Cardiac fibroblast (primary cell): ENCODE measurements around the gene SLC22A31.

Experiments
- DNase-seq, 2 donors: peaks; one replicate each; pipeline versions ENCODE4 v3.0.0 to v3.0.0-alpha.2; 2010; ENCODE audit warnings: low read depth in 2 of 2
- H3K4me3 ChIP-seq, 2 donors: replicated peaks in 1 of 2; 1 replicate in 1 of 2; 2 replicates in 1 of 2; pipeline ENCODE4 v1.5.1; 2011; ENCODE audit warnings: low read depth in 2 of 2, low read length in 2 of 2, mild to moderate bottlenecking in 2 of 2, moderate library complexity in 1 of 2
- TF ChIP-seq, protein P1 (sequence below): IDR thresholded peaks from one replicate; pipeline ENCODE4 v1.5.1; 2011; ENCODE audit warnings: low read depth, mild to moderate bottlenecking, low read length, inconsistent platforms

The SLC22A31 gene

DNA sequence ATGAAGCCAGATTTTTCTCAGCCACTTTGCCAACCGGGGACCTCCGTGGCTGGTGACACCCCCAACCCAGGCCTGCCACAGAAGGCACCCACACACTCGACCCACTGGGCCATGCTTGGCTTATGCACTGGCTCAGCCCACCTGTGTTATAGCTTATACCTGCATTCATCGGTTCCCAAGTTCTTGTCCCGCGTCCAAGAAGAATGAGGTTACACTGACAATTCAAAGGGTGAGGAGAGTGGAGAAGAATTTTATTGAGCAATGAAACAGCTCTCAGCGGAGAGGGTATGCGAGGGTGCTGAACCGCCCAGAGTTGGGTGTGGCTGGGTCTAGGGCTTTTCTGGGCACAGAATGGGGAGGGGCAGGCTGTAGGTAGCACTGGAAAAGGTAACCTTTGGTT is 51.0 kb downstream of the SLC22A31 start:
- TF ChIP-seq, protein P1, sequence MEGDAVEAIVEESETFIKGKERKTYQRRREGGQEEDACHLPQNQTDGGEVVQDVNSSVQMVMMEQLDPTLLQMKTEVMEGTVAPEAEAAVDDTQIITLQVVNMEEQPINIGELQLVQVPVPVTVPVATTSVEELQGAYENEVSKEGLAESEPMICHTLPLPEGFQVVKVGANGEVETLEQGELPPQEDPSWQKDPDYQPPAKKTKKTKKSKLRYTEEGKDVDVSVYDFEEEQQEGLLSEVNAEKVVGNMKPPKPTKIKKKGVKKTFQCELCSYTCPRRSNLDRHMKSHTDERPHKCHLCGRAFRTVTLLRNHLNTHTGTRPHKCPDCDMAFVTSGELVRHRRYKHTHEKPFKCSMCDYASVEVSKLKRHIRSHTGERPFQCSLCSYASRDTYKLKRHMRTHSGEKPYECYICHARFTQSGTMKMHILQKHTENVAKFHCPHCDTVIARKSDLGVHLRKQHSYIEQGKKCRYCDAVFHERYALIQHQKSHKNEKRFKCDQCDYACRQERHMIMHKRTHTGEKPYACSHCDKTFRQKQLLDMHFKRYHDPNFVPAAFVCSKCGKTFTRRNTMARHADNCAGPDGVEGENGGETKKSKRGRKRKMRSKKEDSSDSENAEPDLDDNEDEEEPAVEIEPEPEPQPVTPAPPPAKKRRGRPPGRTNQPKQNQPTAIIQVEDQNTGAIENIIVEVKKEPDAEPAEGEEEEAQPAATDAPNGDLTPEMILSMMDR: no peak
- DNase-seq: no peak
- no peak overlapping the region for H3K4me3 ChIP-seq

DNA sequence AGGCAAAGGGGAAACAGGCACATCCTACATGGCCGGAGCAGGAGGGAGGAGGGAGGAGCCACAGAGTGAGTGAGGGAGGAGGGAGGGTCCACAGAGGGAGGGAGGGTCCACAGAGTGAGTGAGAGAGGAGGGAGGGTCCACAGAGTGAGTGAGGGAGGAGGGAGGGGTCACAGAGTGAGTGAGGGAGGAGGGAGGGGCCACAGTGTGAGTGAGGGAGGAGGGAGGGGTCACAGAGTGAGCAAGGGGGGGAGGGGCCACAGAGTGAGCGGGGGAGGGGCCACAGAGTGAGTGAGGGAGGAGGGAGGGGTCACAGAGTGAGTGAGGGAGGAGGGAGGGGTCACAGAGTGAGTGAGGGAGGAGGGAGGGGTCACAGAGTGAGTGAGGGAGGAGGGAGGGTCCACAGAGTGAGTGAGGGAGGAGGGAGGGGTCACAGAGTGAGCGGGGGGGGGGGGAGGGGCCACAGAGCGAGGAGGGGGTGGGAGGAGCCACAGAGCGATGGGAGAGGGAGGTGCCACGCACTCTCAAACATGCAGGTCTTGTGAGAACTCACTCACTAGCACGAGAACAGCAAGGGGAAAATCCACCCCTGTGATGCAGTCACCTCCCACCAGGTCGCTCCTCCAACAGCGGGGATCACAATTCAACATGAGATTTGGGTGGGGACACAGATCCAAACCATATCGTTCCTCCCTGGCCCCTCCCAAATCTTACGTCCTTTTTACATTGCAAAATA is 53.1 kb downstream of the SLC22A31 start:
- TF ChIP-seq, protein P1: no peak
- H3K4me3 ChIP-seq: no peak overlapping the region
- no peak for DNase-seq

DNA sequence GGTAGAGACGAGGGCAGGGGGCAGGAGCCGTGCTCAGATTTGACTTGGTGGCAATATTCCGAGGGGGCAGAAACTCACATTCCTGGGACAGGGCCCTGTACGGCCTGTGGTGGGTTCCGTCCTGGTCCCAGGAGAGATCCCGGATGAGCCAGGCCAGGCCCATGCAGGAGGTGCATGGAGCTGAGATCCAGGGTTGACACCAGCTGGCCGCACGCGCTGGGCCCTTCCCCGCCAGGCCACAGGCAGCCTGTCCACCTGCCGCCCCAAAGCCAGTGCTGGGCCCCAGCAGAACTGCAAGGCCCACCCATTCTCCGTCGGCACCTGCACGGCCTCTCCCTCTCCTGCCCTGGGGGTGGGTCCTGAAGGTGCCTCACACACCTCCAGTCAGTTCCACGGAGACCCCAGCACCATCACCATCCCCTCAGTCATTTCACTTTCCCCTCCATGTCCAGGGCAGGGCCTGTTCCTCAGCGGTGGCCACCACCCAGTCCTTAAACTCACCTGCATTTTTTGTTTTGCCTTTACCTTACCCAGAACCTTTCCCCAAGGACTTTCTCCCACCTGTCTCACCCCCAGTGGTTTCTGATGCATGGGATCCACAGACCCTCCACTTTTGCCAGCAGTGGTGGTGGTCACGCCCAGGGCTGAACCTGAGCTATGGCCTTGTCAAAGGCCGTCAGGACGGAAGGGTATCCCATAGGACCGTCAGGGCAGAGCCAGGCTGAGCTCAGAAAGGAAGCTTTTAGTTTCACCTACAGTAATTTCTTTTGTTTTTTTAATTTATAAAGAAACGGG is 53.9 kb downstream of the SLC22A31 start:
- no peak overlapping the region for H3K4me3 ChIP-seq
- TF ChIP-seq, protein P1: no peak
- no peak for DNase-seq
